ENCODE results near the gene LARP4B.

LARP4B gene

DNA sequence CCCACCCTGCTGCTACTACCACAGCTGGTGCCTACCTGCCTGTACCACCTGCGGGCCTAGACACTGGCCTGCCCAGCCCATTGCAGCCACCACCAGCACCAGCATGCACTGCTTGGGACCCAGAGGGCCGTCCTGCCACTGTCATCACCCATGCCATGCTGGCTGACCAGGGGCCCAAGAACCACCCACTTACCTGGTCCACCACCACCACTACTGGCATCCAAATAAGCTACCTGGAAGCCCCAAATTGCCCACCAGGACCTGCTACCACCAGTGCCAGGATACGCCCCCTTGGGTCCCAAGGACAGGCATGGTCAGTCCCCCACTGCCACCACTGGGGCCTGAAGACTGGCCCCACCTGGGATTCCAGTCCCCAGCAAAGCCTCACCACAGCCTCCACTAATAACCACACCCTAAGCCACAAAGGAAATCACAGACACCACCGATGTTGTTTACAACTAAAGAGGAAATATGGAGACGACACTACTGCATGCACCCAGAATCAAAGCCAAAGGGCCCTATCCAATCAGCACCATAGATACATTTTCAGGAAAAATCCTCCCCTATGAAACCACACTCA lies 171.5 kb downstream of the LARP4B start:
- DNase-seq, result no peak

Measured in hematopoietic multipotent progenitor cell treated with erythropoietin and hydrocortisone succinate and interleukin-3 and kit ligand, for 4 days (in vitro differentiated cells).